ENCODE data around the gene CNOT10. TPM values are rescaled to one million over a fixed set of nuclear protein-coding genes. Genes with fewer than 3 reads are reported as not detected.
A peak's percentile ranks its signal among the peaks of the same experiment; 100 is the strongest.

CNOT10 gene
- total and polyA plus RNA-seq, 2 donors (not counting 1 experiment from before 2014, with no cell fraction given): 22.6 to 69.0 TPM

DNA sequence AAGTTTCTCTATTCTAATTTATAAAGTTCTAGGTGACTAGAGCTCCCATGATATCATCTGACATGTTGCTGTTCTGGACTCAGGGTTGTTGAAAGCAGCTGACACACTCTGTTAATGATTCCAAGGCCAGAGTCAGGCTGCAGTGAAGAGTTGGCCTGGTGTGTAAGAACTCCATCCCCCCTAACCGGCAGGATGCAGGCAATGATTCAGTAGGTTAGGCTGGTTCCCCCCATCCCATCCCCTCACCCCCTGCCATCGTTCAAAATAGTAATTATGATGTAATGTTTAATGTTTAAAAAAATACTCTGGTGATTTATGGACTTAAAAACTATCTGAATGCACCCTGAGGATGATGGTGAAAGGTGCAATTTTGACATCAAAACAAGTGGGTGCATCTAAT is 128.2 kb downstream of the CNOT10 start:
- no peak overlapping the region for H2AFZ ChIP-seq (ENCODE audit: insufficient read depth, low read depth, low read length, poor library complexity, severe bottlenecking)
- peaks cover 22% of the 10 kb centered on the region for H3K4me1 Mint-ChIP-seq
- no peak overlapping the region for H3K4me2 ChIP-seq (replicated peaks; ENCODE audit: low read depth, low read length, poor library complexity, severe bottlenecking)
- intact Hi-C loops (cut with micrococcal nuclease): no loop called here
- no peaks in the 10 kb centered on the region for H3K9me3 Mint-ChIP-seq (ENCODE audit: insufficient read depth)
- H3K4me1 ChIP-seq (ENCODE audit: control insufficient read depth in 2 of 2, insufficient read depth in 2 of 2, low read length in 2 of 2): peaks cover 14 to 18% of the 10 kb centered on the region in 2 donors
- peaks cover 27% of the 10 kb centered on the region for H3K27me3 Mint-ChIP-seq
- POLR2A ChIA-PET: no interaction called here
- H3K4me3 Mint-ChIP-seq: no peak overlapping the region
- H3K79me2 ChIP-seq (ENCODE audit: control insufficient read depth, insufficient read depth, low read length): no peaks in the 10 kb centered on the region
- DNase-seq: no peak
- CTCF ChIA-PET: no interaction called here
- ATAC-seq (ENCODE audit: low read depth): no peak
- no peak overlapping the region for H3K27ac ChIP-seq (ENCODE audit: low read length in 2 of 2)
- TF ChIP-seq EZH2 (IDR thresholded peaks at IDR 0.05; ENCODE audit: borderline replicate concordance, insufficient read depth, low read depth, low read length, poor library complexity, severe bottlenecking): no peak
- TF ChIP-seq, protein P1, sequence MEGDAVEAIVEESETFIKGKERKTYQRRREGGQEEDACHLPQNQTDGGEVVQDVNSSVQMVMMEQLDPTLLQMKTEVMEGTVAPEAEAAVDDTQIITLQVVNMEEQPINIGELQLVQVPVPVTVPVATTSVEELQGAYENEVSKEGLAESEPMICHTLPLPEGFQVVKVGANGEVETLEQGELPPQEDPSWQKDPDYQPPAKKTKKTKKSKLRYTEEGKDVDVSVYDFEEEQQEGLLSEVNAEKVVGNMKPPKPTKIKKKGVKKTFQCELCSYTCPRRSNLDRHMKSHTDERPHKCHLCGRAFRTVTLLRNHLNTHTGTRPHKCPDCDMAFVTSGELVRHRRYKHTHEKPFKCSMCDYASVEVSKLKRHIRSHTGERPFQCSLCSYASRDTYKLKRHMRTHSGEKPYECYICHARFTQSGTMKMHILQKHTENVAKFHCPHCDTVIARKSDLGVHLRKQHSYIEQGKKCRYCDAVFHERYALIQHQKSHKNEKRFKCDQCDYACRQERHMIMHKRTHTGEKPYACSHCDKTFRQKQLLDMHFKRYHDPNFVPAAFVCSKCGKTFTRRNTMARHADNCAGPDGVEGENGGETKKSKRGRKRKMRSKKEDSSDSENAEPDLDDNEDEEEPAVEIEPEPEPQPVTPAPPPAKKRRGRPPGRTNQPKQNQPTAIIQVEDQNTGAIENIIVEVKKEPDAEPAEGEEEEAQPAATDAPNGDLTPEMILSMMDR (IDR thresholded peaks at IDR 0.05): no peak
- peaks cover 0 to 17% (median 10%) of the 10 kb centered on the region in 4 experiments for H3K27me3 ChIP-seq (replicated peaks in 1 of 4; ENCODE audit: control extremely low read depth in 1 of 4, control insufficient read depth in 3 of 4, insufficient read depth in 4 of 4, low read length in 3 of 4)
- no peak overlapping the region for H3K9ac ChIP-seq (ENCODE audit: low read length)
- no peaks in the 10 kb centered on the region for H3K36me3 ChIP-seq (replicated peaks in 1 of 2; ENCODE audit: control extremely low read depth in 1 of 2, control insufficient read depth in 1 of 2, extremely low read depth in 1 of 2, insufficient read depth in 2 of 2, low read length in 1 of 2)
- H4K20me1 ChIP-seq (ENCODE audit: control insufficient read depth, insufficient read depth, low read length, poor library complexity, severe bottlenecking): no peaks in the 10 kb centered on the region
- H3K4me3 ChIP-seq (ENCODE audit: control extremely low read depth in 1 of 5, extremely low read depth in 1 of 5, insufficient read depth in 1 of 5, low read depth in 2 of 5, low read length in 4 of 5): no peak overlapping the region
- no CpG with 5 or more reads among the region's 2 CpGs for WGBS (ENCODE audit: insufficient coverage)
- no peaks in the 10 kb centered on the region for H3K9me3 ChIP-seq (ENCODE audit: control extremely low read depth in 1 of 3, control insufficient read depth in 2 of 3, insufficient read depth in 1 of 3, low read length in 2 of 3)
- no peak overlapping the region for H3K27ac Mint-ChIP-seq

DNA sequence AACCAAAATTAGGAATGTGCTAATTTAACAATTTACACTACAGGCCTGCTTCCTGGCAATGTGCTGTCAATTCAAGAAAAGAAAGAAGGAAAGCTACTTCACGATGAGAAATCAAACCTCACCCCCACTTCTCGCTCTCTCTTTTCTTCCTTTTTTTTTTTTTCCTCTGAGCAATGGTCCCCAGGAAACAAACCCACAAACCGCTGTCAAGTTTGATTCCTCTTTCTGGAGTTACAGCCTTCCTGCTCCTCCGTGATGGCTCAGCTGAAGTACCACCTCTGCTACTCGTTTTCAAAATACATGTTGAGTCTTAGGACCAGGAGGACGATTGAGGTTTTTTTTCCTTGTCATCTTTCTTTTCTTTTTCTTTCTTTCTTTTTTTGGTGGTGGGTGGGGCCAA is 129.4 kb downstream of the CNOT10 start:
- peak overlapping the region; percentile 9 for H3K4me2 ChIP-seq (replicated peaks; ENCODE audit: low read depth, low read length, poor library complexity, severe bottlenecking)
- WGBS (ENCODE audit: insufficient coverage): 0% methylated on average over 1 of the region's 6 CpGs

More for the DNA sequence above, 129.4 kb downstream of the CNOT10 start:
- Histone ChIP-seq H3K9me3 (ENCODE audit: control extremely low read depth in 1 of 3, control insufficient read depth in 2 of 3, insufficient read depth in 1 of 3, low read length in 2 of 3) (no peaks in the 10 kb centered on the region), H3K36me3 (replicated peaks in 1 of 2; ENCODE audit: control extremely low read depth in 1 of 2, control insufficient read depth in 1 of 2, extremely low read depth in 1 of 2, insufficient read depth in 2 of 2, low read length in 1 of 2) (no peaks in the 10 kb centered on the region), H3K9ac (ENCODE audit: low read length) (no peak overlapping the region), H3K79me2 (ENCODE audit: control insufficient read depth, insufficient read depth, low read length) (no peaks in the 10 kb centered on the region), H2AFZ (ENCODE audit: insufficient read depth, low read depth, low read length, poor library complexity, severe bottlenecking) (no peak overlapping the region), H3K27me3 (replicated peaks in 1 of 4; ENCODE audit: control extremely low read depth in 1 of 4, control insufficient read depth in 3 of 4, insufficient read depth in 4 of 4, low read length in 3 of 4) (peaks cover 0 to 23% (median 12%) of the 10 kb centered on the region in 4 experiments), H3K4me3 (ENCODE audit: control extremely low read depth in 1 of 5, extremely low read depth in 1 of 5, insufficient read depth in 1 of 5, low read depth in 2 of 5, low read length in 4 of 5) (no peak overlapping the region), H3K4me1 (ENCODE audit: control insufficient read depth in 2 of 2, insufficient read depth in 2 of 2, low read length in 2 of 2) (peaks cover 14 to 23% of the 10 kb centered on the region in 2 donors), H4K20me1 (ENCODE audit: control insufficient read depth, insufficient read depth, low read length, poor library complexity, severe bottlenecking) (no peaks in the 10 kb centered on the region), H3K27ac (ENCODE audit: low read length in 2 of 2) (no peak overlapping the region)
- POLR2A ChIA-PET: no interaction called here
- Mint-ChIP-seq H3K4me1 (peaks cover 29% of the 10 kb centered on the region), H3K27ac (no peak overlapping the region), H3K9me3 (ENCODE audit: insufficient read depth) (no peaks in the 10 kb centered on the region), H3K4me3 (no peak overlapping the region), H3K27me3 (peaks cover 36% of the 10 kb centered on the region)
- intact Hi-C loops (cut with micrococcal nuclease): no loop called here
- DNase-seq (no peak), ATAC-seq (ENCODE audit: low read depth) (no peak)
- TF ChIP-seq, protein P1 (IDR thresholded peaks at IDR 0.05): no peak
- no peak for TF ChIP-seq EZH2 (IDR thresholded peaks at IDR 0.05; ENCODE audit: borderline replicate concordance, insufficient read depth, low read depth, low read length, poor library complexity, severe bottlenecking)
- CTCF ChIA-PET: no interaction called here

All from B cell (primary cell).